GM19238 (cell line): ENCODE data around the gene TNFRSF14.
A peak's percentile ranks its signal among the peaks of the same experiment; 100 is the strongest.

Source experiments
- DNase-seq: peaks from one replicate; pipeline ENCODE4 v3.0.0; 2011; ENCODE audit warnings: low spot score; ENCODE audit not compliant: insufficient read length

TNFRSF14 gene

DNA sequence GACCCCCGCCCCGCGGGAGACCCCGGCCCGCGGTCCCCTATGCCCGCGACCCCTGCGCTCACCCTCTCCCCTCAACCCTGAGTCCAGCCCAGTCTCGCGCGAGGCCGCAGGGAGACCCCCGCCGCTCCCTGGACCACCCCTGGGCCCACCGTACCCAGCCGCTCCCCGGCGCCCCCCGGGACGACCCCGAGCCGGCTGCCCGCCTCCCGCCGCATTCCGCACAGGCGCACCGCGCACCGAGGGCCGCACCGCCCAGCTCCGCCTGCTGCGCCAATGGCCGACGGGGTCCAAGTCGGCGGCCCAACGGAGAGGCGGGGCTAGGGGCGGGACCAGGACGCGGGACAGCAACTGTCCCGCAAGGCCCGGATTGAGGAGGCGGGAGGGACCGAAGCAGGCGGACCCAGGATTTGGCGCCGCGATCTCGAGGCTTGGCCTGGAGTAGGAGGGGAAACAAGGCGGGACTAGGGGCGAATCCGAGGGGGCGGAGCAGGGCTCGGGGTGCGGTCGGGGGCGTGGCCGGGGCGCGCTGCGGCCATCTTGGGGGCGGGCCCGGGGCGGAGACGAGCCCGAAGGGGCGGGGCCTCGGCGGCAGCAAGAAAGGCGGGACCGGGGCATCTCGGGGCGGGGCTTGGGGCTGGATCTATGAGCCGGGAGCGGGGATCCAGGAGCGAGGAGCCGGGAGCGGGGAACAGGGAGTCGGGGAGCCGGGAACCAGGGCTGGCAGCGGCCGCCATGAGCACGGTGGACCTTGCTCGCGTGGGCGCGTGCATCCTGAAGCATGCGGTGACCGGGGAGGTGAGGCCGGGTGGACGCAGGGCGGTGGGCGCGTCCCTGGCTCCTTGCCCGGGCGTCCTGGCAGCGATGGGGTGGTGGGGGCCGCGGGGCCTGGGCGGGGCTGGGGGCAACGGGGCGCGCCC is 30.2 kb downstream of the TNFRSF14 start, which contains the start of gene PRXL2B:
PRXL2B (plus strand) TSS at position 624 of the 917 bp plus-strand sequence; CDS start at position 733, 109 bp downstream.
- DNase-seq, result peak; percentile 98

DNA sequence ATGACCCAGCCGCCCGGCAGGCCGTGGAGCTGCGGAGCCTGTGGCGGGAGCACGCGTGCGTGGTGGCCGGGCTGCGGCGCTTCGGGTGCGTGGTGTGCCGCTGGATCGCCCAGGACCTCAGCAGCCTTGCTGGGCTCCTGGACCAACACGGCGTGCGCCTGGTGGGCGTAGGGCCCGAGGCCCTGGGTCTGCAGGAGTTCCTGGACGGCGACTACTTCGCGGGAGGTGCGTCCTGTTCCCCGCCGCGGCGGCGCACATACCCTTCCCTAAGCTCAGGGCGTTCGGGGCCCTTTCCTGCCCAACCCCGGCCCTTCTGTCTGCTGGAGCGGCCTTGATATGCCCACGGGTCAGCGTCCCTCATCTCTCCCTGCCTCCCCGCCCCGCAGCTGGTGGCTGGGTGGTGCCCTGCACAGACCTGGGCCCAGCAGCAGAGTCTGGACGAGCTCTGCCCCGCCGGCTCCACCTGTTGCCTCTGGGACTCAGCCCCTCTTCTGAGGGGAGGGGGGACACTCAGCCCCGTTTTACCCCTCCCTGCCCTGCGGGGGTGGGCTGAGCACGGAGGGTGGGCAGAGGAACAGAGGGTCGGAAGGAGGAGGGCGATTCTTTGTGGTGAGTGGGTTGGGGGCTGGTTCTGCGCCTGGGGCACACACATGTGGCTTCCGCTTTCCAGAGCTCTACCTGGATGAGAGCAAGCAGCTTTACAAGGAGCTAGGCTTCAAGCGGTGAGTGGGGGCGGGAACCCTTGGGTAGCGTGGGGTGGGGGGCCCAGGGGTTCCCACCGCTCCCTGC is 31.1 kb downstream of the TNFRSF14 start:
- DNase-seq, result peak; percentile 31

DNA sequence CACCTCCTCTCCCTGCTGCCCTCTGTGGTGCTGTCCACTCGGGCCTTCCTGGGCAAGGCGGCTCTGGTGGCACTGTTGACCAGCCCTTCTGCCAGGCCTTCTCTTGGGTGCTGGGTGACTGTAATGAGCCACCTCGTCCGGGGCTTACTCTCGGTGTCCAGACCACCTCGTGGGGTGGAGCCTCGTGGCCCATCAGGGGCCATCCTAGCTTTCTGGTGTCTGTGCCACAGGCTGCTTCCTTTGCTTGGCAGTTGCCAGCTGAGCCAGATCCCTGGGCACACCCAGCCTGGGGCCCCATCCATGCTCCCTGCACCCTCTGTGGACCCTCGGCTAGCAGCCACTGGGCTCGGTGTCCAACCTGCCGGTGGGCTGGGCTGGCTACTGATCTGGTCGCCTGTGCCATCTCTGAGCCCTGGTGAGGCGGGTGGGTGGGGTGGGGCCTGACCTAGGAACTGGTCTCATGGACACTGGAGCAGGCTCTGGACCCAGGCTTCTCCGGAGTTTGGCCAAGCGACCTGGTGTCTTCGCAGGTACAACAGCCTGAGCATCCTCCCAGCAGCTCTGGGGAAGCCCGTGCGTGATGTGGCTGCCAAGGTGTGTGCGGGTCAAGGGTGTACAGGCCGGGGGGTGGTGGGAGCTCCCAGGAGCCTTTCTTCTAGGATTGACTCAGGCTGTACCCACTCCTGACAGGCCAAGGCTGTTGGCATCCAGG is 31.8 kb downstream of the TNFRSF14 start:
- DNase-seq, result no peak

DNA sequence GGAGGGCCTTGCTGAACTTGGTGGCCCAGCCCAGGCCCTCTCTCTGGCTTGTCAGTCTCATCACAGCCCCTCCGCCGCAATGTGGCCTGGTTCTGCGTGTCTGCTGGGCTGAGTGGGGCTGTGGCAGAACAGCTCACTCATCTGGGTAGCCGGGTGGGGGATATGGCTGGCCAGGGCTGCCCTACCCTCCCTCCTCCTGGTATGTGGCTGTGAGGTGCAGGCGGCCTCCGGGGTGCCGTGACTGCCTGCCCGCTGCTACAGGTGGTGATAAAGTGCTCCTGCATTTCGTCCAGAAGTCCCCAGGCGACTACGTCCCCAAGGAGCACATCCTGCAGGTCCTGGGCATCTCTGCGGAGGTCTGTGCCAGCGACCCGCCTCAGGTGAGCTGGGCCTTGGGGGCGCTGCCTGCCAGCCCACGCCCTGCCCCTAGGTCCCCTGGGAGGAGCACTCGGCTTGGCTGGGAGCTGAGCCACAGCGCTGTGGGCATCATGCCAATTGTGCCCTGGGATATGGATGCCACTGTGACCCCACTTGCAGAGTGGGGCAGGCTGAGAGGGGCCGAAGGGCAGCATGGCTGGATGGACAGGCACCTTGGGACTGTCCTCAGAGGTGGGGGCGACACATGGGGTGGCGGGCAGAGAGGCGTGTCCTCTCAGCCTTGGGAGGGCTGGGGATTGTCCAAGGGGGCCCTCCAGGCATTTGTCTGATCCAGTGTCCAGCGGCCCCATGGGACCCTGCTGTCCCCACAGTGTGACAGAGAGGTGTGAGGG is 32.7 kb downstream of the TNFRSF14 start:
- no peak for DNase-seq

DNA sequence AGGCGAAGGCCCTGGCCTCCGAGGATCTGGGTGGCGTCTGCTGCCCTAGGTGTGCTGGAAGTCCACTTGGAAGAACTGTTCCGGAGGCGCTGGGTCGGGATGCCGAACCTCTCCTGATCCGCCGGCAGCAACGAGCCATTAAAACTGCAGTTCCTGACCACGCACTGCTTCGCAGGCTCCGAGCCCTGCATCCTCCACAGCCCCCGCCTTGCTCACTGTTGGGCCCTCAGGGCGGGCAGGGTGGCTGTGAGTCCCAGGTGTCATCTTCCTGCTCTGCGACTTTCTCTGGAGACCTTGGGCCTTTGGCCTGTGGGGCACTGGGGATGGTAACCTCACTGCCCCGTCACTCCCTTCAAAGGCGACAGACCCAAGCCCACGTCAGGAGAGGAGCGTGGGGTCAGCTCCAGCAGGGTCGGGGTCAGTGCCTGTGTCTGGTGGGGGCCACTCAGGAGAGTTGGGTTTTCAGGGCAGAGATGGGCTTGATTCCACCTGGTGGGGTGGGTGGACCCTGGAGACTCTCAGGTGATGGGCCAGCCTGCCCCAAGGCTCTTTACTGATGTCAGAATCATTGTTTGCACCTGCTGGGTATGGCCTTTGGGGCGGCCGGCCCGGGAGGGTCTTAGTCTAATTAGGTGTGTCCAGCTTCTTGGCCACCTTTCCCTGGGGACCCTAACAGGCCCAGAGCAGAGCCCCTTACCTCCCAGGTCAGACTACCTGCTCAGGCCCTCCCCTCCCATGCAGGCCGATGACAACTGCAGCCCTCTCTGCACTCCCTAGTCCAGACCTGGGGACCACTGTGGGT is 33.5 kb downstream of the TNFRSF14 start:
- DNase-seq, result no peak

DNA sequence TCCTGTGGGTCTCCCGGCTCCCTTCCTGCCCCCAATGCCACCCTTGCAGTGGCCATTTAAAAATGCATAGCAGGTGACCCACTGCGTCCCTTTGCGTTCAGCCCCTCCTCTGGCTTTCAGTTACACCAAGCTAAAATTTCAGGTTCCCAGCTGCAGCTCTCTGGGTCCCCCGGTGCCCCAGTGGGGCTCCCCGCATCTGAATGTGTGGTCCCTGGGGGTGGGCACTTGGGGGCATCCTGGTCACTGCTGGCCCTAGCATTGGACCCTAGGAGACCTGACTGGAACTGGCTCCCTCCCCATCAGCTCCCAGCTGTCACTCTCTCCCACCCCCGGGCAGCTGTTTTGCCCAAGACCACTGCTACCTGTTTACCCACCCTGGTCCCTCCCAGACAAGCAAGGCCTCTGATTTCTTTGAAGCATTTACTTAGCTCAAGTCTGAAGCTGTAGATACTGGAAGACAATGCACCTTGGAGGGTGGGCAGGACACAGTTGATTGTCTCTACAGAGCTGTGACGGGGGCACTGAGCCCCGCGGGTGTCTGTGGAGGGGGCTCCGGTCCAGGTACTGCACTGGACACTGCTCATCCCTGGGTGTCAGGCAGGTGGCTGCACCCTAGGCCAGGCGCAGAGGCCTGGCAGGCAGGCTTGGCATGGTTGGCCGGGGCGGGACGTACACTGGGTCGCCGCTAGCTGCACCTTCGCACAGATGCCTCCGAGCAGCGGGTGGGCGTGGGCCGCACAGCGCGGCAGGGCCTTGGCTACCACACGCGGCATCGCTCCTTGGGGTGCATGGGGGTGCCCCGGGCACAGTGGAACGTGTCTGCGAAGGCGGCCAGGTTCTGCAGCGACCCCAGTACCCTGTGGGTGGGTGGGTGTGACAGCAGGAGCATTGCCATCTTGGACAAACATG is 34.3 kb downstream of the TNFRSF14 start:
- no peak for DNase-seq

DNA sequence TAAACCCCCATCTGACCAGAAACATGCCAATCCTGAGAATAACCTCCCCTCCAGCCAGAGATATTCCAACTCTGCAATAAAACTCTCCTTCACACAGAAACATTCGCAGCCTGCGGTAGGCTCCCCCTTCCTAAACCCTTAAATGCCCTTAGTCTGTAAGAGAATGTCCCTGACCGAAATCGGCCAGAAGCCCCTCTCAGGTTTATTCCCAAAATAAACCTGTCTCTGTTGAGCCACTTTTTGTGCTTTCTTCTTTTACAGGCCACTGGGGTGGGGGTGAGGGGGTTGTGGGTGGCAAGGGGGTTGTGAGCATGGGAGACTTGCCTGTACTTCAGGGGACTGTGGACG is 35.0 kb downstream of the TNFRSF14 start:
- no peak for DNase-seq

DNA sequence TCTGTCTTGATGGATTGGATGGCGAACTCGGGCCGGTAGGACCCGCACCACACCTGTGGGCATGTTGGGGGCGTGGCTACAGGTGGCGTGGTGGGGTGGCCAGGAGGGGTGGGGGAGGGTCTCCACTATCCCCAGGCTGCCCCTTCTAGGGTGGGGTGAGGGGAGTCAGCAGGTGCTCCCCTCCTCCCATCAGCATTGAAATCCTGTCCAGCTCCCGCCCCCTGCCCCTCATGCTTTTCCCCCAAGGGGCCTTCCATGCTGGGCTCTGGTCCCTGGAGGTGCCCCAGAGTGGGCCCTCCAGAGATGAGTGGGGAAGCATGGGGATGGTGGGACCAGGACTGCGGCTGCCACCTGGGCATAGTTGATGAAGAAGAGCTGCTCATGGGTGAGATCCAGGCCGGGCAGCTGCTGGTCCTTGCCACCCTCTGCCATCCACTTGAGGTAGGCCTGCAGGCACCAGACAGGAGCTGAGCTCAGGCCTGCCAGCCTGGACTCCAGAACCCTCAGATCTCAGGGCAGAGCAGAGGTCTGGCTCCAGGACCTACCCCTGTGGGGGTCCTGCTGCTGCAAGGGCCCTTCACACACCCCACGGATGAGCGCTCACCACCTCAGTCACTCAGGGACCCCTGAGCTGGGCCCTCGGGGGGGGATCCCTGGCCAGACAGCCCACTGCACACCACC is 35.5 kb downstream of the TNFRSF14 start:
- DNase-seq, result no peak

DNA sequence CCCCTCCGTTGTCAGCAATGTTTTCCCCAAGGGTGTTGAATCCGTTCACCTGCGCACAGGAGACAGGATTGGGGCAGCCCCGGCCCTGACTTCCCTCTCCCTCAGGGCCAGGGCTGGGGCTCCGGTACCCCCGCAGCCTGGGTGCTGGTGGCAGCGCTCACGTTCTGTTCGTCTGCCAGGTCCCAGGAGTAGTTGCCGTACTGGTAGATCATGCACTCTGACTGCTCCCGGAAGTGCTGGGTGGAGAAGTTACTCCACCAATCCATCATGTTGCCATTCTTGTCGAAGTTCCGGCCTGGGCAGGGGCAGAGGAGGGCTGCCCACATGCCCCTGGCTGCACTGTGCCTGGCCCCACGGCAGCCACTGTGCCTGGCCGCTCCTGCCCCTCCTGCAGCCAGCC is 36.5 kb downstream of the TNFRSF14 start:
- no peak for DNase-seq

DNA sequence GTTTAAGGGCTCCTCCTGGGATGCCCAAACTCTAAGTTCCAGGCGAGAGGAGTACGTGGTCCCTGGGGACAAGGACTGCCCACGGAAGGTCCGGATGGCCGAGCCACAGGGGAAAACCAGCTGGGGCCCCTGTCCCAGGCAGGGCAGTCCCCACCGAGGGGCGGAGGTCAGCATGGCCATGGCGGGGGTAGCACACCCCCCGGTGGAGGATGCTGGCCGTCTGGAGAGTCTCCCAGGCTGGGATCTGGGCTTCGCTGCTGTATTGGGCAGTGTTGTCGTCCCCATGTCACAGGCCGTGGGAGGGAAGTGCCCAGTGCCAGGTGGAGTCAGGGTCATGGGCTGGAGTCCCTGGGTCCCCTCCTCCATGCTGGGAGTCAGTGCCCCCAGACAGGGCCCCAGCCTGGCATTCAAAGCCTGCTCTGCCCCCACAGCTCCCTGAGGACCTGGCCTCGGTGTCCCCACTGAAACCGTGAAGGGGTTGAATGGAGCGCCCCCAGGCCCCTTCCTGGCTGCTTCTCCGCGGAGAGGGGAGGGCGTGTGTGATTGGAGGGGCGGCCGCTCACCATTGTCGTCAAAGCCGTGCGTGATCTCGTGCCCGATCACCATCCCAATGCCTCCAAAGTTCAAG is 37.2 kb downstream of the TNFRSF14 start:
- no peak for DNase-seq

DNA sequence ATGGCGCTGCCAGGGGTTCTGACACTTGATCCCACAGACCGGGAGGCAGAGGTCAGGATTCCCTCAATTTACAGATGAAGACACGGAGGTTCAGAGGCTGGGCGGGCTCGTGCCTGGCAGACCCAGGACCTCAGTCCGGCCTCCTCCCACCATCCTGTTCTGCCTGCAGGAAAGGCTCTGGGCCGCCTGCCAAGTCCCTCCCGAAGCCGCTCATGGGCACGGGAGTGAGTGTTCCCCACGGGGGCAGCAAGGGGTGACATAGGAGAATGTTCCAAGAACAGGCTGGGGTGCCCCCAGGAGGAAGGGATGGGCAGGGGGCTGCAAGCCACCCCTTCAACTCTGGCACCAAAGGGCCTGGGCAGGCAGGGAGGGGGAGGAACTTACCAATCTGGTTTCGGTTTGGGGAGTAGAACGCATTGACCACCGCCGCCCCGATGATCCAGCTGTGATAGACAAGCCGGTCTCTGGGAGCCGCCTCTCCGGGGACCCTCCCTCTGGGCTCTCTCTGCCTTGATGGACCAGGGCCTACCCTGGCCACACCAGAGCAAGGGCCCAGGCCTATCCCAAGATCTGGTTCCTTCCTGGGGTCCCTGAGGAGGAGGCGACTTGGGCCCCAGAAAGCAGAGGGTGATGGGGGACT is 38.0 kb downstream of the TNFRSF14 start:
- DNase-seq, result no peak

DNA sequence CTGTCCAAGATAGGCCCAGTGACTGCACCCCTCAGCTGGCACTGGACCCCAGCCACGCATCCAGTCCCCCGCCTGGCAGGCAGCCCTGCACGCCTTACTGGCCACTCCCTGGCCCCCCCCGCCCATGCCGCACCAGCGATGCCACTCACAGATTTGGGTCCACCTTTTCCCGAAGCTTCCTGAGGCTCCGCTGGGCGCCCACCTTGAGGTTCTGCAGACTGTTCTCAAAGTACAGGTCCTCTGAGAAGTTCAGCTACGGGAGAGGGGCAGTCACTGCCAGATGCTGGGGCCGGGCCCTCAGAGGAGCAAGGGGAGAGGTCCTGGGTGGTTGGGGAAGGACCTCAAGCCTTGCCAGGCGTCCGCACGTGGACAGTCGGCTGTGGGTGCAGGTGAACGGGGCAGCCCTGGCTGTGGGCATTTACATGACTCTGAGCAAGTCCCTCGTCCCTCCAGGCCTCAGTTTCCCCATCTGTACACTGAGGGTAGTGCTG is 38.5 kb downstream of the TNFRSF14 start:
- no peak for DNase-seq

DNA sequence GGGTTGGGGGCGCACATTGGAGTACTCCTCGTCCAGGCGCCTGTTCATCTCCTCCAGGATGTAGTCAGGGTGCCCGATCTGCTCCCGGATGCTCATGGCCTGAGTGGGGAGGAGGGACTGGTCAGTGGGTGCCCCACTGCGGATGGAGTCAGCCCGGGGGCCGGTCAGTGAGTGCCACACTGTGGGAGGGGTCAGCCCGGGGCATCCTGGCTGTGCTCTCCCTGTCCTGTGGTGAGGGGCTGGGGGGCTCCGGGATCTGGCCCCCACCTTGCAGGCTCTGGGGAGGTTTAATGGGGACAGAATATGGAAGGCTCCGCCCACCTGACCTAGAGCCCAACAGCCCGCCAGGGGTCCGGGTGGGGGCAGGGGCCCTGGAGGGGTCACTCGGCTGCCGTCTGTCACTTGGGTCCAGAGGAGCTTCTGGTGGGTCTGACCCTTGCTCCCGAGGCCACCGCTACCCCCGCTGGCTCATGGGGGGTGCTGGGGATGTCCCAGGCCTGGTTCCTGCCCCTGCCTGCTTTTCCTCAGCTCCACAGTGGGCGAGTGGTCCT is 39.2 kb downstream of the TNFRSF14 start:
- DNase-seq, result no peak

DNA sequence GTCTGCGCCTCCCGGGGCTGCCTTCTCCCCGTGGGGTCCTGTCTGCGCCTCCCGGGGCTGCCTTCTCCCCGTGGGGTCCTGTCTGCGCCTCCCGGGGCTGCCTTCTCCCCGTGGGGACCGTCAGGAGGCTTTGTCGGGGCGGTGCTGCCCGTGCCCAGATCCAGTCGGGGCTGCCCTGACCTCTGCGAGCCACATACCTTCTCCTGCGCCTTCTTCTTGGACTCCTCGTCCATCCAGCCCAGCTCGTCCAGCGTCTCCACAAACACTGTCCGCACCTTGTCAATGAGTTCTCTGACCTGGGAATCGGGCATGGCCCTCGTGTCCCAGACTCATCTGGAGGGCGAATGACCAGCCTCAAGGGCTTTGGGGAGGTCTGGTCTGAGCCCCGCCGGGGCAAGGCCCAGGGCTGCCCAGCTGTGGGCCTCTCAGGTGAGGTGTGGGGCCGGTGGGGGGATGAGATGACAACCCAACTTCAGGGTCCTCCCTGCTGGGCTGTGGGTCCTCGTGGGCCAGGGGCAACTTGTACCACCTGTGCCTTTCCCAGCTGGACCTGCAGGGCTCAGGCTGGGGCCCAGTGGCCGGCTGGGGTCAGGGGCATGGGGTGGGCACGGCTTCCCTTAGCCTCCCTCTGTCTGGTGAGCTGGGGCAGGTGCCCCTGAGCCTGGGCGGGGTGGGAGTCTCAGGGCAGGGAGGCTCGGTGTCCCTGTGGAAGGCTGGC is 39.8 kb downstream of the TNFRSF14 start:
- no peak for DNase-seq

DNA sequence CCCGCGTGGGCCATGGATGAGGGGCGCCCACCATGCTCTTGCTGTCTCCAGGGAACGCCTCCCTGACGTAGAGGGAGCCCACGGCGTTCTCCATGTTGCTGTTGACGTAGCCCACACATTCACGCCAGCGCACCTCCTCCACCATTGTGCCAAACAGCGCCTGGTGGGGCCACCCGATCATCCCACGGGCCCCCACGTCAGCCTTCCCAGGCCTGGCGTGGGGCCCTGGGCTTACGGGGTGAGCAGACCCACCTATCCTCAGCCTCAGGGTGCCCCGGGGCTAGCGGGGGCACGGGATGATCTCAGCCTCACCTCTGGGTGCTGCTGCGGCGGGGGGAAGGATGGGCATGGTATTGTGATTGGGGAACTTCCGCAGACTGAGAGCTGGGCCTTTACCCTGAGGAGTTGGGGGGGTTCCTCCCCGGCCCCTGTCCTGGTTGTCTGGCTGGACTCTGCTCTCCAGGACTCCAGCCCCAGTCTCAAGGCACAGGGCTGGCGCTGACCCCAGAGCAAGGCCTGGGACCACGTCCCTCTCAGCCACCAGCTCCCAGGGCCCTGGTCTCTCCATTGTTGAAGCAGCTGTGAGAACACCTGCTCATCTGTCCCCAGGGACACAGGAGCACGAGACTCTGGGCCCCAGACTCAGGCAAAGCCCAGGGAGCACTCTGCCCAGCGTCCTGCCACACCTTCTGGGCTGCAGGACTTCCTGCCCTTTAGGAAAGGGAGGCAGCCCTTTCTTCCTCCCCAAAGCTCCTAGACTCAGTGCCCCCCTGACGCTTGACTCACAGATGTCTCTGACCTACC is 40.6 kb downstream of the TNFRSF14 start:
- no peak for DNase-seq
